GM19238 (cell line): Measurements from ENCODE around the gene TLR6.
"Not testable (repeated sequence)": the region's sequence is repeated elsewhere in the genome, so short reads cannot be mapped to it uniquely, and the experiment has no call there.

ENCODE experiments used
- DNase-seq: peaks from one replicate; pipeline ENCODE4 v3.0.0; 2011; ENCODE audit warnings: low spot score; ENCODE audit not compliant: insufficient read length

TLR6 gene

GRCh38 chr4:38822748-38823303, 33.8 kb downstream of the TLR6 start:
- DNase-seq = no peak

- DNase-seq = no peak
Measured at GRCh38 chr4:38821739-38822138, 34.9 kb downstream of the TLR6 start.

GRCh38 chr4:38820329-38821061, 36.1 kb downstream of the TLR6 start:
- peak; percentile 48 for DNase-seq

- DNase-seq = no peak
Measured at GRCh38 chr4:38819569-38819968, 37.0 kb downstream of the TLR6 start.

GRCh38 chr4:38818441-38818976, 38.1 kb downstream of the TLR6 start:
- DNase-seq = no peak

GRCh38 chr4:38815885-38816782, 40.5 kb downstream of the TLR6 start:
- no peak for DNase-seq

- DNase-seq = no peak
Measured at GRCh38 chr4:38814386-38814785, 42.2 kb downstream of the TLR6 start.

GRCh38 chr4:38811297-38811696, 45.3 kb downstream of the TLR6 start:
- no peak for DNase-seq

GRCh38 chr4:38807462-38807861, 49.2 kb downstream of the TLR6 start:
- not testable (repeated sequence) for DNase-seq

GRCh38 chr4:38806251-38806650, 50.4 kb downstream of the TLR6 start:
- DNase-seq = not testable (repeated sequence)

GRCh38 chr4:38805530-38806145, 51.0 kb downstream of the TLR6 start:
- DNase-seq = peak; percentile 62

GRCh38 chr4:38804654-38805295, 51.8 kb downstream of the TLR6 start, which contains the start of gene TLR1:
TSS of gene TLR1 (minus strand) at chr4:38804791. CDS start at chr4:38798831, 5,960 bp downstream.
- DNase-seq = no peak

- no peak for DNase-seq
Measured at GRCh38 chr4:38803833-38804653, 52.6 kb downstream of the TLR6 start.

- no peak for DNase-seq
Measured at GRCh38 chr4:38802561-38803355, 53.9 kb downstream of the TLR6 start.

GRCh38 chr4:38800961-38801450, 55.6 kb downstream of the TLR6 start:
- DNase-seq = no peak

GRCh38 chr4:38800366-38800765, 56.3 kb downstream of the TLR6 start:
- no peak for DNase-seq

GRCh38 chr4:38795087-38795486, 61.5 kb downstream of the TLR6 start:
- DNase-seq = no peak

GRCh38 chr4:38794051-38794450, 62.6 kb downstream of the TLR6 start:
- DNase-seq = no peak

- DNase-seq = no peak
Measured at GRCh38 chr4:38791010-38791409, 65.6 kb downstream of the TLR6 start.
